GM18517 (cell line): ENCODE measurements around the gene ZFP42.
"Not testable (repeated sequence)": the region's sequence is repeated elsewhere in the genome, so short reads cannot be mapped to it uniquely, and the experiment has no call there.

Experiments
- ATAC-seq: cut with Tn5 transposase; IDR thresholded peaks from one replicate; pipeline ENCODE4 v1.9.1; 2021; ENCODE audit warnings: mild to moderate bottlenecking, moderate library complexity; ENCODE audit not compliant: unreplicated experiment

The ZFP42 gene

DNA sequence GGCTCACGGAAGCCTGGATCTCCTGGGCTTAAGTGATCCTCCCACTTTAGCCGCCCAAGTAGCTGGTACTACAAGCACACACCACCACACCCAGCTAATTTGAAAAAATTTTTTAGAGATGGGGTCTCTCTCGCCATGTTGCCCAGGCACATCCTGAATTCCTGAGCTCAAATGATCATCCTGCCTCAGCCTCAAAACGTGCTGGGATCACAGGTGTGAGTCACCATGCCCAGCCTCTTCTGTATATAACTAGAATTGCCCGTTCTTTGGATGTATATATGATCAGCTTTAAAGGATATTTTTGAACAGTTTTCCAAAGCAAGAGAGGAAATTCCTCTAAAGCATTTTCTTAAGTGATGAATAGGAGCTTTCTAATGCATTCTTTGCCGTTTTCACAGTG, 22.7 kb downstream of the ZFP42 start:
- no peak for ATAC-seq

DNA sequence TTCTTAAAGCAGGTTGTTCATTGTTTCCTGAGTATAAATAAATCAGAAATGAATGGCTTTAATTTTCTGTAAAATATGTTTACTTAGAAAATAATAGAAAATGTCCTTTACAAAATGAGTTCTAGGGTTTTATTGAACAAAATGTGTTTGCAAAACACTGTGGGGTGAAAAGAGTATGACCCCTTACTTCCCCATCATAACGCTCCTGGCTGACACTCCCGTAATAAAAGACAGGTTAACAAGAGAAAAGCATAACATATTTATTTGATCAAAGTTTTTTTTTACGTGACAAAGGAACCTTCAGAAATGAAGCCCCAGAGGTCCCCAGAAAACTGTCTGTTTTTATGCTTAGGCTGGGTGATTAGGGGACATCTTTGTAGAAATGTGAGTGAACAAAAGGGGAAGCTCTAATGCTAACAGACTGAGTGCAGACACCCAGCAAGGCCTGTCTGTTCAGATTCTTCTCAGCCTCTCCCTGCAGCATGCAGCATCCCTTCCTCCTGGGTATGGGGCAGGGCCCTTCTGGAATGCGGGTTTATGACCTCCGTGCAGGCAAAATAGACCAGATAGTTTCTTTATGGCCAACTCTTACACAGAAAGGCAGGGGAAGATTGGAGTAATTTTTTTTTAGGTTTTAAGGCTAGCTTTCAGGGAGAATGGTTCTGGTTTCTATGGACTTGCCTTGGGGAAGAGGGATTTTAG, 26.1 kb downstream of the ZFP42 start:
- no peak for ATAC-seq

GRCh38 chr4:188023682-188024081, 28.1 kb downstream of the ZFP42 start:
- ATAC-seq: no peak

- ATAC-seq: no peak
Observed at GRCh38 chr4:188025476-188025875, 29.9 kb downstream of the ZFP42 start.

GRCh38 chr4:188029114-188029513, 33.5 kb downstream of the ZFP42 start:
- no peak for ATAC-seq

- no peak for ATAC-seq
Observed at GRCh38 chr4:188030401-188030800, 34.8 kb downstream of the ZFP42 start.

DNA sequence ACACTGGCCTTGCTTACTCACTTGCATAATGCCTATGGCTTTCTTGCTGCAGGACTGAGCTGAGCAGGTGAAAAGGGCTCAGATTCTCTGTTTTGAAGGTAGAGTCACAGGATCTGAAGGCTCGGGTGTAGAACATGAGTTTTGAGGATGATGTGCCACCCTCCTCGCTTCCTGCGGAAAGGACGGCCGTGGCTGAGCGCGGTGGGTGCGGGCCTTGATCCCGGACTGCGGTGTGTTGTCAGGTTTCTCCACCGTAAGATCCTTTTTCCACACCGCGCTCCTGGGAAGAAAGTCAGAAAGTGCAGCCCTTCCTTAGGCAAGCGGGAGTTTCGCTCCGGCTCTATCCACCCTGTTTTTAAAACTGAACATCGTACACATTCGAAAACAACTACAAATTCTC, 36.2 kb downstream of the ZFP42 start:
- no peak for ATAC-seq

DNA sequence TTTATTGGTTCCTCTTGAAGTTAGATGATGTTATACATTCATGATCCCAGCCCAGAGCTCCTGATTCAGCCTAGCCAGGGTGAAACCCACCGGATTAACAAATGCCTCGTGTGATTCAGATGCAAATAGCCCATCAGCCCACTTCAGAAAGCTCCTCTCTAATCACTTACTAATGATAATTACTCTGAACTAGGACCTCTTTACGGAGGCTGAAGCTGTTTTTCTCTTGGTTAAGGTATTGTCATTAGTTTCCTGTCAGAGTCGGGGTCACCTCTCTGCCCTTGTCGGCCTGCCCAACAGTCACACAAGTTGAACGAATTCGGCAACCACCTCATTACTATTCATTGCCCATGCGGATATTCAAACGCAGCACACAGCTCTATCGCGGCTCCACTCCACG, 36.6 kb downstream of the ZFP42 start:
- no peak for ATAC-seq

GRCh38 chr4:188032583-188032982, 37.0 kb downstream of the ZFP42 start:
- no peak for ATAC-seq

DNA sequence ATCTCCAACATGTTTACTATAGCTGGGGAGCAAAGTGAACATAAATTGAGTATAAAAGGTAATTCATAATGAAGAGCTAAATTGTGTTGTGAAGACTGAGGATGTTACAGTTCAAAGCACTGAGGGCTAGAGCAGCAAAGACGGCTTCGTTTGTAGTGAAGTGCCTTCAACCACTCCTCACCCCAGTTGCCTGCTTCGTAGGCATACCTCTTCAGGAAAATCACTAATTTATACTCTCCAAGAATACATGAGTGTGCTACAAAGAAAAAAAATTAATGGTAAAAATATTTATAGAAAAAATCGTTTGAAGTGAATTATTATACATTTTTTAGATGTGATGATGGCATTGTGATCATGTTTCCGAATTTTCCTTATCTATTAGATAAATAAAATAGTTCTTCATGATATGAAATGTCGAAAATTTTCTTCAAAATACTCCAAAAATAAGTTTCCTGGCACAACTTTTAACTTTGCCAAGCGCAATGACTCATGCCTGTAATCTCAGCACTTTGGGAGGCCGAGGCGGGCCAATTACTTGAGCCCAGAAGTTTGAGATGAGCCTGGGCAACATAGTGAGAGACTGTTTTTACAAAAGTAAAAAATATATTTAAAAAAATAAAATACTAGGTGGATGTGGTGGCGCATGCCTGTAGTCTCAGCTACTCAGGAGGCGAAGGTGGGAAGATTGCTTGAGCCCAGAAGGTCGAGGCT, 41.6 kb downstream of the ZFP42 start:
- ATAC-seq: no peak

DNA sequence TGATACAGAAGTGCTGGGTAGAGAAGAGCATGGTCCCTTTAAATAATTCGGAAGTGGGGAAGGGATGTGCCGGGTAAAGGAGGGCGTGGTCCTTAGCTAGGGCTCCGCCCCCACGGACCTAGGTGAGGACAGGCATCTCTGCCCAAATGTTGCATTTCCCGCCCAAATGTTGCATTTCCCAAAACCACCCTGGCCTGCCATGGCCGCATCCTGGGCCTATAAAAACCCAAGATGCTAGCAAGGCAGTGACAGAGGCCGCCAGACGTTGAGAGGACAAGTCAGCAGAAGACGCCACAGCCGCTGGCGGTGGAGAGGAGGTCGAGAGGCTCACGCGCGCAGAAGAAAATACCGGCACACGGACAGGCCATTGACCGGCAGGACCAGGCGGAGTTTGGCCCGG, 46.1 kb downstream of the ZFP42 start:
- no peak for ATAC-seq

DNA sequence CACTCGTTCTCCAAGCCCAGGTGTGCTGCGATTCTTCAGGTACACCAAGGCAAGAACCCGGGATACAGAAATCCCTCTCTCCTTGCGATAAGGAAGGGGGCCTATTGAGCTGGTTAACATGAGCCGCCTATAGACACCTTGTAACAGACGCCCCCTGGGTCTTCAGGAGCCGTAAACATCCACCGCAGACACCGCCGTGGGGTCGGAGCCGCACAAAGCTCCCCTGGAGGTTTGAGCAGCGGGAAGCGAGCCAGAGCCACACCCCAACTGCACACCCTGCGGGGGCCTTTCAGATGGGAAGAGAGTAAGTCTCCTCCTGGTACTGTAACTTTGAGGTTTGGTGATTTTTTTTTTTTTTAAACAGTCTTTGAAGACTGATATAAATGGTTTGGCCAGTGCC, 46.6 kb downstream of the ZFP42 start:
- ATAC-seq: no peak

- no peak for ATAC-seq
Observed at GRCh38 chr4:188043154-188043553, 47.6 kb downstream of the ZFP42 start.

DNA sequence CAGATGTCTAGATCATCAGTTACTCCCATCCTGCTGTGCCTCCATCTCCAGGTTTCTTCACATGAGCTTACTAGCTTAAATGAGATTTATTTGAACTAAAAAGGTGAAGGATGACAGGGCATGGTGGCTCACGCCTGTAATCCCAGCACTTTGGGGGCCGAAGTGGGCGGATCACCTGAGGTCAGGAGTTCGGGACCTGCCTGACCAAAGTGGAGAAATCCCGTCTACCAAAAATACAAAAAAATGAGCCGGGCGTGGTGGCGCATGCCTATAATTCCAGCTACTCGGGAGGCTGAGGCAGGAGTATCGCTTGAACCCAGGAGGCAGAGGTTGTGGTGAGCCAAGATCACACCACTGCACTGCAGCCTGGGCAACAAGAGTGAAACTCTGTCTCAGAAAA, 49.9 kb downstream of the ZFP42 start:
- not testable (repeated sequence) for ATAC-seq

DNA sequence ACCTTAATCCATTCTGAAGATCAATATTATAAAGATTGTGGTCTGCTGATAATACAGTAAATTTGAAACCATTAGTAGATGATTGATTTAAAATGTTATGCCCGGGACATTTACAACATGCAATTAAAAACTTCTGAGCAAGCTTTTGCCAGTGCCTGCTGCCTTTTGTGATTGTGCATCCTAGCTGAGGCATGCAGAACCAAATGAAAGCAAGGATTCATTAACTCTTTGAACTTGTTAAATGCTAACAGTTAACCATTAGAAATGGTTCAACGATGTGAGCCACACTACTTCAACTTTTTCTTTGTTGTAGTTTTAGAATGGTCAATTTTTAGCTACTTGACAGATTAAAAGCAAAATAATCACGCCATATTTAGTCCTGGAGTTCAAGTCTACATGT, 51.1 kb downstream of the ZFP42 start:
- ATAC-seq: no peak

DNA sequence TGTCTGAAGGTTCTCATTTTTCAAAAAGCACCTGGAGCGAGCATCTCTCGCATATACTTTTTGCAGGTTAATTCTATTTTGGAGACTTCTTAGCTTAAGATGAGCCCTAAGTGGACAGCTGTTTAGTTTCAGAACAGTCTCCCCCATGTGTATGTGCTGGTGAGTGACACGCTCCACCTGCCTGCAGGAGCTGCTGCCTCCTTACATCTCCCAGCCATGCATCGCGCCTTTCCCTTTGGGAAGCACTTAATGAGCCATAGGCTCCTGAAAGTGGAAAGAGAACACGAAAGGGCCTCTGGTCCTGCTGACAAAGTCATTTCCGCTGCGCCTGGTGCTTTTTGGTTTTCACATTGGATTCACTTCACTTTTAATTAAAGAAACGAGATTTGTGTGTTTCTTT, 57.7 kb downstream of the ZFP42 start:
- no peak for ATAC-seq
